ENCODE data around the gene PNCK. TPM values are rescaled to one million over a fixed set of nuclear protein-coding genes. Genes with fewer than 3 reads are reported as not detected.

Gene PNCK
- polyA plus RNA-seq, 3 donors, result not detected

DNA sequence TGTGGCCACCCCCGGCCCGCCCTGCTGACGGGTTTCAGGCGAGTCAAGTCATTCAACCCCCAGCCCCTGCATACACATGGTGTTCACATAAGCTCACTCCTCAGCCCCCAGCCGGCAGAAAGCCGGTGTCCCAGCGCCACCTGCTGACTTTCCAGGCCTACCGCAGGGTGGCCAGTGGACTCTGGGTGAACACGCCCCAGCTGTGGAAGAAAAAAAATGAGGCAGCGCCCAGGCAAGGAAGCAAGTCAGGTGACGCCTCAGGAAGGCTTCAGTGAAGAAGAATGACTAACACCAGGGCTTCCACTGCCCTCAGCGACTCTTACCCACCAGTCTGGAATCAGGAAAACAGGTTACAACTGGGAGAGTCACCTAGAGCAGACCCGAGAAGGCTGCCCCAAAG, 34.8 kb upstream of the PNCK start:
- Histone ChIP-seq H3K4me1 (ENCODE audit: control insufficient read depth in 1 of 2, insufficient read depth in 2 of 2, low read length in 2 of 2) (peaks cover 5 to 6% of the 10 kb centered on the region in 2 donors), H3K27ac (ENCODE audit: low read depth in 1 of 2, low read length in 2 of 2) (peak overlapping the region in 1 of 2 donors; percentile 4), H3K36me3 (replicated peaks in 1 of 2; ENCODE audit: control insufficient read depth in 1 of 2, insufficient read depth in 2 of 2, low read length in 2 of 2) (peaks cover 41 to 53% of the 10 kb centered on the region in 2 donors), H3K4me3 (replicated peaks in 1 of 3; ENCODE audit: low read depth in 2 of 3, low read length in 3 of 3) (no peak overlapping the region), H4K20me1 (ENCODE audit: insufficient read depth, low read length) (peaks cover 62% of the 10 kb centered on the region), H3K4me2 (replicated peaks; ENCODE audit: extremely low read depth, low read length, poor library complexity, severe bottlenecking) (no peak overlapping the region), H3K9me3 (replicated peaks in 1 of 2; ENCODE audit: control insufficient read depth in 1 of 2, insufficient read depth in 1 of 2, low read length in 2 of 2) (no peaks in the 10 kb centered on the region), H3K27me3 (ENCODE audit: control insufficient read depth in 2 of 2, insufficient read depth in 2 of 2, low read length in 2 of 2) (no peaks in the 10 kb centered on the region), H3K79me2 (ENCODE audit: insufficient read depth, low read length) (no peaks in the 10 kb centered on the region), H3K9ac (ENCODE audit: insufficient read depth, low read length, poor library complexity, severe bottlenecking) (no peak overlapping the region), H2AFZ (ENCODE audit: insufficient read depth, low read depth, low read length, poor library complexity, severe bottlenecking) (no peak overlapping the region)
- peak overlapping the region in 5 of 7 donors; percentile 46 to 66 (median 59) for H3K27ac Mint-ChIP-seq
- H3K9me3 Mint-ChIP-seq, result peaks cover 0 to under 1% (median 0%) of the 10 kb centered on the region in 7 donors
- DNase-seq, result peak; percentile 60 to 77 (median 63)
- peaks cover 0 to 12% (median 0%) of the 10 kb centered on the region in 3 donors for H3K27me3 Mint-ChIP-seq (ENCODE audit: low read depth in 3 of 3)
- TF ChIP-seq, protein P1, sequence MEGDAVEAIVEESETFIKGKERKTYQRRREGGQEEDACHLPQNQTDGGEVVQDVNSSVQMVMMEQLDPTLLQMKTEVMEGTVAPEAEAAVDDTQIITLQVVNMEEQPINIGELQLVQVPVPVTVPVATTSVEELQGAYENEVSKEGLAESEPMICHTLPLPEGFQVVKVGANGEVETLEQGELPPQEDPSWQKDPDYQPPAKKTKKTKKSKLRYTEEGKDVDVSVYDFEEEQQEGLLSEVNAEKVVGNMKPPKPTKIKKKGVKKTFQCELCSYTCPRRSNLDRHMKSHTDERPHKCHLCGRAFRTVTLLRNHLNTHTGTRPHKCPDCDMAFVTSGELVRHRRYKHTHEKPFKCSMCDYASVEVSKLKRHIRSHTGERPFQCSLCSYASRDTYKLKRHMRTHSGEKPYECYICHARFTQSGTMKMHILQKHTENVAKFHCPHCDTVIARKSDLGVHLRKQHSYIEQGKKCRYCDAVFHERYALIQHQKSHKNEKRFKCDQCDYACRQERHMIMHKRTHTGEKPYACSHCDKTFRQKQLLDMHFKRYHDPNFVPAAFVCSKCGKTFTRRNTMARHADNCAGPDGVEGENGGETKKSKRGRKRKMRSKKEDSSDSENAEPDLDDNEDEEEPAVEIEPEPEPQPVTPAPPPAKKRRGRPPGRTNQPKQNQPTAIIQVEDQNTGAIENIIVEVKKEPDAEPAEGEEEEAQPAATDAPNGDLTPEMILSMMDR (IDR thresholded peaks at IDR 0.05), result peak; percentile 62
- H3K4me3 Mint-ChIP-seq, result no peak overlapping the region
- peaks cover 8% of the 10 kb centered on the region for H3K4me1 Mint-ChIP-seq
- H3K36me3 Mint-ChIP-seq, result peaks cover 46 to 65% of the 10 kb centered on the region in 2 donors
- intact Hi-C loops (cut with micrococcal nuclease), result no loop called here
- WGBS (ENCODE audit: insufficient coverage), result 0% methylated on average over 2 of the region's 13 CpGs

DNA sequence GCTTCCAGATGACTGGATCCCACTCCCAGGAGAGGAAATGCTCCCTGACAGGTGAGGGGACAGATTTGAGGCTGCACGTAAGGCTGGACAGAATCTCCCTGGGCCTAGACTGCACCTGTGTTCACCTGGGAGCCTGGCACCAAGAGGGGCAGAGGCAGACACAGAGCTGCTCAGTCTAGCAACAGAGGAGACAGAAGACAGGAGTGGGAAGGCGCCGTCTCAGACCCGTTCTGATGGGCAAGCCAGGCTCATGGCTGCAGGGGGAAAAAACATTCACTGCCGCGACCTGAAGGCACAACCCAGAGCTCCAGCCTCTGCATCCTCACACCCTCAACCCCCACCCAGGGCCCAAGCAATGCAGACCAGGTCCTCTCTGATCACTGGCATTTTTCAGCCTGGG, 33.8 kb upstream of the PNCK start:
- H3K79me2 ChIP-seq (ENCODE audit: insufficient read depth, low read length), result no peaks in the 10 kb centered on the region
- no peak overlapping the region for H3K27ac Mint-ChIP-seq
- H3K27me3 Mint-ChIP-seq (ENCODE audit: low read depth in 3 of 3), result peaks cover 0 to 12% (median 0%) of the 10 kb centered on the region in 3 donors
- no peak overlapping the region for H3K4me2 ChIP-seq (replicated peaks; ENCODE audit: extremely low read depth, low read length, poor library complexity, severe bottlenecking)
- no peaks in the 10 kb centered on the region for H3K27me3 ChIP-seq (ENCODE audit: control insufficient read depth in 2 of 2, insufficient read depth in 2 of 2, low read length in 2 of 2)
- no CpG with 5 or more reads among the region's 6 CpGs for WGBS (ENCODE audit: insufficient coverage)
- intact Hi-C loops (cut with micrococcal nuclease), result no loop called here
- H3K4me1 ChIP-seq (ENCODE audit: control insufficient read depth in 1 of 2, insufficient read depth in 2 of 2, low read length in 2 of 2), result peaks cover 4 to 6% of the 10 kb centered on the region in 2 donors
- H3K9me3 ChIP-seq (replicated peaks in 1 of 2; ENCODE audit: control insufficient read depth in 1 of 2, insufficient read depth in 1 of 2, low read length in 2 of 2), result no peaks in the 10 kb centered on the region
- H3K4me1 Mint-ChIP-seq, result peaks cover 7% of the 10 kb centered on the region
- H3K9me3 Mint-ChIP-seq, result peaks cover 0 to 3% (median 0%) of the 10 kb centered on the region in 7 donors
- peaks cover 50 to 71% of the 10 kb centered on the region in 2 donors for H3K36me3 Mint-ChIP-seq
- H4K20me1 ChIP-seq (ENCODE audit: insufficient read depth, low read length), result peaks cover 58% of the 10 kb centered on the region
- H3K9ac ChIP-seq (ENCODE audit: insufficient read depth, low read length, poor library complexity, severe bottlenecking), result no peak overlapping the region
- H3K4me3 ChIP-seq (replicated peaks in 1 of 3; ENCODE audit: low read depth in 2 of 3, low read length in 3 of 3), result no peak overlapping the region
- H3K27ac ChIP-seq (ENCODE audit: low read depth in 1 of 2, low read length in 2 of 2), result no peak overlapping the region
- no peak overlapping the region for H2AFZ ChIP-seq (ENCODE audit: insufficient read depth, low read depth, low read length, poor library complexity, severe bottlenecking)
- H3K4me3 Mint-ChIP-seq, result no peak overlapping the region
- H3K36me3 ChIP-seq (replicated peaks in 1 of 2; ENCODE audit: control insufficient read depth in 1 of 2, insufficient read depth in 2 of 2, low read length in 2 of 2), result peaks cover 49 to 54% of the 10 kb centered on the region in 2 donors
- TF ChIP-seq, protein P1 (IDR thresholded peaks at IDR 0.05), result no peak
- no peak for DNase-seq
